GM12865 (cell line): ENCODE measurements around the gene RAD23B.

Source experiments
- DNase-seq: peaks from one replicate; pipeline ENCODE4 v3.0.0; 2010; ENCODE audit warnings: low read depth
- H3K4me3 ChIP-seq: 2 replicates; pipeline ENCODE4 v1.5.1; 2011; ENCODE audit warnings: mild to moderate bottlenecking, low read depth, low read length, control low read depth
- CTCF ChIP-seq: IDR thresholded peaks from 2 replicates; pipeline ENCODE4 v1.5.1; 2011; ENCODE audit warnings: low read length, control low read depth, low read depth, inconsistent platforms; ENCODE audit not compliant: insufficient read depth; ENCODE audit errors: missing control alignments

RAD23B gene

GRCh38 chr9:107368696-107369095 lies 85.6 kb downstream of the RAD23B start:
- H3K4me3 ChIP-seq = no peak overlapping the region
- DNase-seq = no peak
- no peak for TF ChIP-seq CTCF

GRCh38 chr9:107373809-107374208 lies 90.7 kb downstream of the RAD23B start:
- no peak for DNase-seq
- H3K4me3 ChIP-seq = no peak overlapping the region
- TF ChIP-seq CTCF = no peak

- no peak for TF ChIP-seq CTCF
- no peak for DNase-seq
- no peak overlapping the region for H3K4me3 ChIP-seq
These were observed 91.9 kb downstream of the RAD23B start for GRCh38 chr9:107375001-107375400.

GRCh38 chr9:107375651-107376369 lies 92.7 kb downstream of the RAD23B start:
- no peak for TF ChIP-seq CTCF
- no peak overlapping the region for H3K4me3 ChIP-seq
- no peak for DNase-seq

GRCh38 chr9:107378006-107378405 lies 94.9 kb downstream of the RAD23B start:
- DNase-seq = no peak
- no peak for TF ChIP-seq CTCF
- no peak overlapping the region for H3K4me3 ChIP-seq
